Suprapubic skin (tissue), 4 donors: ENCODE measurements around the gene CFAP77. TPM values are rescaled to one million over a fixed set of nuclear protein-coding genes. Genes with fewer than 3 reads are reported as not detected.

Experiments
- DNase-seq, 2 donors: peaks; one replicate each; pipeline ENCODE4 v3.0.0-alpha.2; 2019; ENCODE audit warnings: low spot score in 2 of 2
- H3K27ac ChIP-seq: fragments of 200-600 bp; sonication (generic); one replicate; pipeline ENCODE4 v1.5.1; 2019
- H3K27me3 ChIP-seq: fragments of 200-600 bp; sonication (generic); one replicate; pipeline ENCODE4 v1.5.1; 2019
- H3K36me3 ChIP-seq: fragments of 200-600 bp; sonication (generic); one replicate; pipeline ENCODE4 v1.5.1; 2019
- H3K4me1 ChIP-seq: fragments of 200-600 bp; sonication (generic); one replicate; pipeline ENCODE4 v1.5.1; 2019
- H3K4me3 ChIP-seq: fragments of 200-600 bp; sonication (generic); one replicate; pipeline ENCODE4 v1.5.1; 2019; ENCODE audit warnings: mild to moderate bottlenecking
- H3K9me3 ChIP-seq: fragments of 200-600 bp; sonication (generic); one replicate; pipeline ENCODE4 v1.5.1; 2019
- CTCF ChIP-seq, 2 donors: fragments of 200-600 bp in 1 of 2; fragments of 450-650 bp in 1 of 2; sonication (generic) in 1 of 2; IDR thresholded peaks; one replicate each; pipeline ENCODE4 v1.5.1; 2016 to 2019; ENCODE audit warnings: antibody characterized with exemption in 2 of 2, mild to moderate bottlenecking in 1 of 2, moderate library complexity in 1 of 2
- EP300 ChIP-seq: sonication (generic); formaldehyde crosslinking; IDR thresholded peaks from one replicate; pipeline ENCODE4 v1.6.1; 2017; ENCODE audit warnings: antibody characterized with exemption
- POLR2A ChIP-seq, 2 donors: fragments of 450-650 bp; IDR thresholded peaks; one replicate each; pipeline ENCODE4 v1.6.1; 2017; ENCODE audit warnings: antibody characterized with exemption in 2 of 2, mild to moderate bottlenecking in 2 of 2, moderate library complexity in 2 of 2
- POLR2AphosphoS5 ChIP-seq, 3 donors: sonication (generic); formaldehyde crosslinking; IDR thresholded peaks; one replicate each; pipeline ENCODE4 v1.6.1; 2017; ENCODE audit warnings: antibody characterized with exemption in 3 of 3
- WGBS: methylation state at CpG from one replicate; pipeline ENCODE4 v1.1.5; 2018; 5-methylcytosine and 5-hydroxymethylcytosine counted together
- total RNA-seq, 4 donors: library from RNA; depleted of rRNA; stranded (reverse); fragments of >200 nt; gene quantifications; one replicate each; pipeline ENCODE4 v1.1.0, GENCODE V29; 2016

Gene CFAP77
- total RNA-seq, 4 donors from 2014 or later, result 1.0 TPM; not detected in 3

GRCh38 chr9:132439153-132439552, 29.1 kb downstream of the CFAP77 start:
- Histone ChIP-seq H3K27me3 (peaks cover 60% of the 10 kb centered on the region), H3K4me1 (no peaks in the 10 kb centered on the region), H3K36me3 (no peaks in the 10 kb centered on the region), H3K27ac (no peak overlapping the region), H3K9me3 (no peaks in the 10 kb centered on the region), H3K4me3 (no peak overlapping the region)
- DNase-seq, result no peak
- no peak for TF ChIP-seq POLR2A (IDR thresholded peaks at IDR 0.05)
- TF ChIP-seq EP300, result no peak
- no peak for TF ChIP-seq CTCF (IDR thresholded peaks at IDR 0.05)
- no peak for TF ChIP-seq POLR2AphosphoS5 (IDR thresholded peaks at IDR 0.05)
- 60% methylated on average over 4 of the region's 4 CpGs for WGBS

- H3K27me3 ChIP-seq, result peaks cover 65% of the 10 kb centered on the region
- DNase-seq, result no peak
- TF ChIP-seq EP300, result no peak
- no peak for TF ChIP-seq POLR2A (IDR thresholded peaks at IDR 0.05)
- no peak for TF ChIP-seq POLR2AphosphoS5 (IDR thresholded peaks at IDR 0.05)
- no peak for TF ChIP-seq CTCF (IDR thresholded peaks at IDR 0.05)
- H3K36me3 ChIP-seq, result no peaks in the 10 kb centered on the region
- H3K9me3 ChIP-seq, result no peaks in the 10 kb centered on the region
- 75% methylated on average over 6 of the region's 6 CpGs for WGBS
- no peak overlapping the region for H3K4me3 ChIP-seq
- H3K4me1 ChIP-seq, result no peaks in the 10 kb centered on the region
- no peak overlapping the region for H3K27ac ChIP-seq
Observed at GRCh38 chr9:132440735-132441134, 30.7 kb downstream of the CFAP77 start.

GRCh38 chr9:132441404-132441803, 31.4 kb downstream of the CFAP77 start:
- H3K9me3 ChIP-seq, result no peaks in the 10 kb centered on the region
- H3K36me3 ChIP-seq, result no peaks in the 10 kb centered on the region
- DNase-seq, result no peak
- H3K4me3 ChIP-seq, result no peak overlapping the region
- H3K27me3 ChIP-seq, result peaks cover 65% of the 10 kb centered on the region
- 47% methylated on average over 10 of the region's 10 CpGs for WGBS
- no peak overlapping the region for H3K27ac ChIP-seq
- TF ChIP-seq POLR2AphosphoS5 (IDR thresholded peaks at IDR 0.05), result no peak
- no peak for TF ChIP-seq POLR2A (IDR thresholded peaks at IDR 0.05)
- TF ChIP-seq CTCF (IDR thresholded peaks at IDR 0.05), result no peak
- no peak for TF ChIP-seq EP300
- no peaks in the 10 kb centered on the region for H3K4me1 ChIP-seq

GRCh38 chr9:132443951-132444607, 34.1 kb downstream of the CFAP77 start:
- no peaks in the 10 kb centered on the region for H3K36me3 ChIP-seq
- peaks cover 53% of the 10 kb centered on the region for H3K27me3 ChIP-seq
- H3K27ac ChIP-seq, result no peak overlapping the region

GRCh38 chr9:132446887-132447286, 36.9 kb downstream of the CFAP77 start:
- Histone ChIP-seq H3K27ac (no peak overlapping the region), H3K27me3 (peaks cover 37% of the 10 kb centered on the region), H3K4me1 (no peaks in the 10 kb centered on the region), H3K36me3 (no peaks in the 10 kb centered on the region), H3K4me3 (no peak overlapping the region), H3K9me3 (no peaks in the 10 kb centered on the region)
- no peak for DNase-seq
- 89% methylated on average over 3 of the region's 3 CpGs for WGBS
- TF ChIP-seq CTCF (IDR thresholded peaks at IDR 0.05) (no peak), POLR2AphosphoS5 (IDR thresholded peaks at IDR 0.05) (no peak), EP300 (no peak), POLR2A (IDR thresholded peaks at IDR 0.05) (no peak)

More at GRCh38 chr9:132443951-132444607, 34.1 kb downstream of the CFAP77 start:
- no peaks in the 10 kb centered on the region for H3K9me3 ChIP-seq
- H3K4me3 ChIP-seq, result no peak overlapping the region
- WGBS, result 49% methylated on average over 6 of the region's 10 CpGs
- H3K4me1 ChIP-seq, result no peaks in the 10 kb centered on the region
- DNase-seq, result no peak
- TF ChIP-seq POLR2AphosphoS5 (IDR thresholded peaks at IDR 0.05) (no peak), POLR2A (IDR thresholded peaks at IDR 0.05) (no peak), CTCF (IDR thresholded peaks at IDR 0.05) (no peak), EP300 (no peak)
